ENCODE measurements around the gene TBC1D22B.

- TF ChIP-seq, protein P1, sequence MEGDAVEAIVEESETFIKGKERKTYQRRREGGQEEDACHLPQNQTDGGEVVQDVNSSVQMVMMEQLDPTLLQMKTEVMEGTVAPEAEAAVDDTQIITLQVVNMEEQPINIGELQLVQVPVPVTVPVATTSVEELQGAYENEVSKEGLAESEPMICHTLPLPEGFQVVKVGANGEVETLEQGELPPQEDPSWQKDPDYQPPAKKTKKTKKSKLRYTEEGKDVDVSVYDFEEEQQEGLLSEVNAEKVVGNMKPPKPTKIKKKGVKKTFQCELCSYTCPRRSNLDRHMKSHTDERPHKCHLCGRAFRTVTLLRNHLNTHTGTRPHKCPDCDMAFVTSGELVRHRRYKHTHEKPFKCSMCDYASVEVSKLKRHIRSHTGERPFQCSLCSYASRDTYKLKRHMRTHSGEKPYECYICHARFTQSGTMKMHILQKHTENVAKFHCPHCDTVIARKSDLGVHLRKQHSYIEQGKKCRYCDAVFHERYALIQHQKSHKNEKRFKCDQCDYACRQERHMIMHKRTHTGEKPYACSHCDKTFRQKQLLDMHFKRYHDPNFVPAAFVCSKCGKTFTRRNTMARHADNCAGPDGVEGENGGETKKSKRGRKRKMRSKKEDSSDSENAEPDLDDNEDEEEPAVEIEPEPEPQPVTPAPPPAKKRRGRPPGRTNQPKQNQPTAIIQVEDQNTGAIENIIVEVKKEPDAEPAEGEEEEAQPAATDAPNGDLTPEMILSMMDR (conservative IDR thresholded peaks at IDR 0.05; ENCODE audit: low read depth, low read length) = no peak
- no peak for TF ChIP-seq EZH2 (IDR thresholded peaks at IDR 0.05; ENCODE audit: borderline replicate concordance, low read depth, low read length, poor library complexity, severe bottlenecking)
Observed at GRCh38 chr6:37280162-37280887, 22.8 kb downstream of the TBC1D22B start.

Measured in A673 (cell line).